Inferior parietal cortex (tissue), 1 donor: ENCODE data around the gene CYP2A6.

Experiments used
- DNase-seq: peaks from one replicate; pipeline ENCODE4 v3.0.0-alpha.2; 2016; ENCODE audit errors: extremely low spot score

The CYP2A6 gene

GRCh38 chr19:40802300-40803169 lies 47.7 kb downstream of the CYP2A6 start:
- DNase-seq: no peak

GRCh38 chr19:40801426-40802299 lies 48.6 kb downstream of the CYP2A6 start:
- no peak for DNase-seq

- DNase-seq: no peak
Measured at GRCh38 chr19:40800997-40801377, 49.3 kb downstream of the CYP2A6 start.

- DNase-seq: no peak
Measured at GRCh38 chr19:40800339-40800996, 49.8 kb downstream of the CYP2A6 start.

GRCh38 chr19:40799558-40800338 lies 50.5 kb downstream of the CYP2A6 start:
- no peak for DNase-seq

GRCh38 chr19:40798683-40799557 lies 51.3 kb downstream of the CYP2A6 start, which contains the start of gene EGLN2:
TSS of gene EGLN2 (plus strand) at chr19:40799191. CDS start at chr19:40800573, 1,382 bp downstream.
- DNase-seq: peak; percentile 98

GRCh38 chr19:40797963-40798682 lies 52.1 kb downstream of the CYP2A6 start:
- no peak for DNase-seq

GRCh38 chr19:40797166-40797962 lies 52.9 kb downstream of the CYP2A6 start:
- no peak for DNase-seq
